Chondrocyte (in vitro differentiated cells): Measurements from ENCODE around the gene BANP. TPM values are rescaled to one million over a fixed set of nuclear protein-coding genes. Genes with fewer than 3 reads are reported as not detected.
"Not testable (repeated sequence)": the region's sequence is repeated elsewhere in the genome, so short reads cannot be mapped to it uniquely, and the experiment has no call there.

Source experiments
- DNase-seq: peaks from one replicate; pipeline ENCODE4 v3.0.0; 2021; ENCODE audit warnings: mixed read lengths, low spot score
- H3K27ac Mint-ChIP-seq: one replicate; pipeline ENCODE4 v1.8.0; 2021; ENCODE audit warnings: mild to moderate bottlenecking, moderate library complexity, mixed read lengths; ENCODE audit not compliant: unreplicated experiment
- H3K27me3 Mint-ChIP-seq: 2 replicates; pipeline ENCODE4 v1.8.0; 2021; ENCODE audit warnings: low read depth, mixed read lengths
- H3K36me3 Mint-ChIP-seq: 2 replicates; pipeline ENCODE4 v1.8.0; 2021; ENCODE audit warnings: low read depth, mixed read lengths
- H3K4me1 Mint-ChIP-seq: 2 replicates; pipeline ENCODE4 v1.8.0; 2021; ENCODE audit warnings: low read depth, mild to moderate bottlenecking, mixed read lengths
- H3K4me3 Mint-ChIP-seq: one replicate; pipeline ENCODE4 v1.8.0; 2021; ENCODE audit warnings: mild to moderate bottlenecking, moderate library complexity, mixed read lengths; ENCODE audit not compliant: unreplicated experiment
- H3K9me3 Mint-ChIP-seq: 2 replicates; pipeline ENCODE4 v1.8.0; 2021; ENCODE audit warnings: low read depth, mixed read lengths
- total RNA-seq: library from RNA; stranded (reverse); gene quantifications from 3 replicates; pipeline ENCODE4 v1.2.1, GENCODE V29; 2021
- TF ChIP-seq, protein P1 (sequence below): fragments of 200-600 bp; sonication (generic); IDR thresholded peaks from 2 replicates; pipeline ENCODE4 v1.5.0; 2021; ENCODE audit warnings: antibody characterized with exemption, mild to moderate bottlenecking, moderate library complexity

BANP gene
- total RNA-seq, 1 donor from 2014 or later, result 15.0 TPM

DNA sequence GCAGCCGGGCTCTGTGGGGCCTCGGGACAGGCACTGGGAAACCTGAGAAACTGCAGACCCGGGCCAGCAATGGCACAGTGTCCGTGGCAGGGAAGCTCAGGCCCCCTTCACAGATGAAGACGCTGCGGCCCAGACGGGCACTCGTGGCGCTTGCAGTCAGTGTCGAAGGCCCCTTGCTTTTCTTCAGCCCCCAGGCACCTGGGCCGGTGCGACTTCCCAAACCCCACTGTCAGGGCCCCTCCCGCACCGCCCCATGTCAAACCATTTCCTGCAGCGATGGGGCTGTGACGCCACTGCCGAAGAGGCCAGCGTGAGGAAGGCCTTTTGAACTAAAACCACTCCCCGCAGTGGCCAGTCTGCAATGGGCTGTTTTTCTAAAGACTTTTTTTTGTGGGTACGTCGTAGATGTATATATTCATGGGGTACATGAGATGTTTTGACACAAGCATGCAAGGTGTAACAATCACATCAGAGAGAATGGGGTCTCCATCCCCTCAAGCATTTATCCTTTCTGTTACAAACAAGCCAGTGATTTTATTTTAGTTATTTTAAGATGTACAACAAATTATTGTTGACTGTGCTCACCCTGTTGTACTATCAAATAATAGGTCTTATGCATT is 159.8 kb downstream of the BANP start:
- H3K27me3 Mint-ChIP-seq, result peaks cover 11% of the 10 kb centered on the region
- H3K36me3 Mint-ChIP-seq, DNase-seq, H3K9me3 Mint-ChIP-seq, H3K27ac Mint-ChIP-seq, H3K4me3 Mint-ChIP-seq, H3K4me1 Mint-ChIP-seq: not testable (repeated sequence)

DNA sequence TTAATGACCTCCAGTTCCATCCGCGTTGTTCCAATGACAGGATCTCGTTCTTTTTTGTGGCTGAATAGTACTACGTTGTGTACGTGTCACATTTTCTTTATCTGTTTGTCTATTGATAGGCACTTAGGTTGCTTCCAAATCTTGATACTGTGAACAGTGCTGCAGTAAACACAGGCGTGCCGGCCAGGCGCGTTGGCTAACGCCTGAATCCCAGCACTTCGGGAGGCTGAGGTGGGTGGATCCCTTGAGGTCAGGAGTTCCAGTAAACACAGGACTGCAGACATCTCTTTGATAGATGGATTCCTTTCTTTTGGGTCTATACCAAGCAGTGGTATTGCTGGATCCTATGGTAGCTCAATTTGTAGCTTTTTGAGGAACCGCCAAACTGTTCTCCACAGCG is 160.7 kb downstream of the BANP start:
- H3K9me3 Mint-ChIP-seq, H3K4me3 Mint-ChIP-seq, H3K36me3 Mint-ChIP-seq, DNase-seq, H3K27ac Mint-ChIP-seq: not testable (repeated sequence)
- H3K4me1 Mint-ChIP-seq, result peaks cover 12% of the 10 kb centered on the region
- peaks cover 11% of the 10 kb centered on the region for H3K27me3 Mint-ChIP-seq

DNA sequence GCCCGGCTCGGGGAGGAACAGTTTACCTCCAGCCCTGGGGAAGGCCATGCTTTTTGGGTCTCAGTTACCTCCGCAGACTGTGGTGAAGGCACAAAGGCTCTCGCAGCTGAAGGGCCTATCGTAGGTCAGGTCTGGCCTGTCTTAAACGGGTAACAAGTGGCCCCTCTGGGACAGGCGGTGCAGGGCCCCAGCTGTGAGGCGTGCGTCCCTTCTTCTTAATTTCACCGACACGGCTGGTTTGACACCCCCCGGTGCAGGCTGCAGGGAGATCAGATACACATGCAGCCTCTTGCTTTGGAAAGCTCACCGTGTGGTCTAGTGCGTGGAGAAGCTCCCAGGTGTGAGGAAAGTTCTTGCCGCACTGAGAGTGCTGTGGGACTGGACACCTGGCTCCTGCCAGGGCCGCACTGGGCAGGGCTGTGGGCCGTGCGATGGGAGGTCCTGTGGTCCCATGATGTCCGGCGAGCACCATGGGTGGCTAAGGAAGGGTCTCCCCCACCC is 162.4 kb downstream of the BANP start:
- TF ChIP-seq, protein P1, sequence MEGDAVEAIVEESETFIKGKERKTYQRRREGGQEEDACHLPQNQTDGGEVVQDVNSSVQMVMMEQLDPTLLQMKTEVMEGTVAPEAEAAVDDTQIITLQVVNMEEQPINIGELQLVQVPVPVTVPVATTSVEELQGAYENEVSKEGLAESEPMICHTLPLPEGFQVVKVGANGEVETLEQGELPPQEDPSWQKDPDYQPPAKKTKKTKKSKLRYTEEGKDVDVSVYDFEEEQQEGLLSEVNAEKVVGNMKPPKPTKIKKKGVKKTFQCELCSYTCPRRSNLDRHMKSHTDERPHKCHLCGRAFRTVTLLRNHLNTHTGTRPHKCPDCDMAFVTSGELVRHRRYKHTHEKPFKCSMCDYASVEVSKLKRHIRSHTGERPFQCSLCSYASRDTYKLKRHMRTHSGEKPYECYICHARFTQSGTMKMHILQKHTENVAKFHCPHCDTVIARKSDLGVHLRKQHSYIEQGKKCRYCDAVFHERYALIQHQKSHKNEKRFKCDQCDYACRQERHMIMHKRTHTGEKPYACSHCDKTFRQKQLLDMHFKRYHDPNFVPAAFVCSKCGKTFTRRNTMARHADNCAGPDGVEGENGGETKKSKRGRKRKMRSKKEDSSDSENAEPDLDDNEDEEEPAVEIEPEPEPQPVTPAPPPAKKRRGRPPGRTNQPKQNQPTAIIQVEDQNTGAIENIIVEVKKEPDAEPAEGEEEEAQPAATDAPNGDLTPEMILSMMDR, result no peak
- H3K36me3 Mint-ChIP-seq, result no peaks in the 10 kb centered on the region
- no peak overlapping the region for H3K27ac Mint-ChIP-seq
- H3K4me3 Mint-ChIP-seq, result no peak overlapping the region
- H3K9me3 Mint-ChIP-seq, result no peaks in the 10 kb centered on the region
- peaks cover 11% of the 10 kb centered on the region for H3K27me3 Mint-ChIP-seq
- peaks cover 23% of the 10 kb centered on the region for H3K4me1 Mint-ChIP-seq
- no peak for DNase-seq

DNA sequence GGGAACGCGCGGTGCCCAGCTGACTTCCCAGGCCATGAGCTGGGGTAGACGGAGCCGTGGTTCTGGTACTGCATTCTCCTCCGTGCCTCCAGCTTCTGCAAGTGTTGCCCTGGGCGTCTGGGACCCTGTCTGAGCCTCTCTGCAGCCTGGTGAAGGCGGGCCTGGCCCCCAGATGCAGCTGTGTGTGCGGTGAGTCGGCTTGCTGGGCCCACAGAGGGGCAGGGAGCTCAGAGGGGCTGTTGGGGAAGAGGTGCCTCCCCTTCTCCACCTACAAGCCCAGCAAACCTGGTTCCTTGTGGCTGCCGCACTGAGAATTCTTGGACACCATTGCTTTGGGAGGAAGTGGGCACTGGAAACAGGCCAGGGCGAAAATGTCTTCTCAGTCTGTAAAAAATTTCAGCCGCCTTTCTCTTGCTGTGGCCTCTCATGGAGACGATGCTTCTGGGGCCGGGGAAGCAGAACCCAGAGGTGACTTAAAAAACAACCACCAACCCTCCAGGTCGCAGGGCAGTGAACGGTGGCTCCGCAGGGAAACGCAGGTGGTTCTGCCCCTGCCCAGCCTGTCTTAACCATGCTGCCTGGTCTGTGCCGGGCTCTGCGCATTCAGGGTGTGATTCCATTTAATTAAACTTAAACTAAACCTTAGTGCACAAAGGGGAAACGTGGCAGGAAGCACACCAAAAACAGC is 163.5 kb downstream of the BANP start:
- H3K4me3 Mint-ChIP-seq, H3K36me3 Mint-ChIP-seq, H3K9me3 Mint-ChIP-seq, H3K27ac Mint-ChIP-seq, DNase-seq: not testable (repeated sequence)
- peaks cover 33% of the 10 kb centered on the region for H3K4me1 Mint-ChIP-seq
- peaks cover 11% of the 10 kb centered on the region for H3K27me3 Mint-ChIP-seq

DNA sequence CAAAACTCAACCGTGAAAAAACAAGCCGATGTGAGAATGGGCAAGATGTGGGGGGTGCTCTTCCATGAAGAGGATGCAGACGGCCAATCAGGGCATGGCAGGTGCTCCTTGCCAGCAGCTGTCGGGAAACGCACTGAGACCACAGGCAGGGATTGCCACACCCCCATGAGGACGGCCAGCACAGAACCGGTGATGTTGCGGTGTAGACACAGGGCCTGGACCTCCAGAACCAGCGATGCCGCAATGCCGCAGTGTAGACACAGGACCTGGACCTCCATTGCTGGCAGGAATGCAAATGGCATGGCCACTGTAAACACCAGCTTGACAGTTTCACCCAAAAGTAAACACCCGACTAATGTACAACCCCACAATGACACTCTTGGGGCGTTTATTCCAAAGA is 164.9 kb downstream of the BANP start:
- no peaks in the 10 kb centered on the region for H3K9me3 Mint-ChIP-seq
- H3K4me1 Mint-ChIP-seq, result peaks cover 33% of the 10 kb centered on the region
- H3K27ac Mint-ChIP-seq, result no peak overlapping the region

DNA sequence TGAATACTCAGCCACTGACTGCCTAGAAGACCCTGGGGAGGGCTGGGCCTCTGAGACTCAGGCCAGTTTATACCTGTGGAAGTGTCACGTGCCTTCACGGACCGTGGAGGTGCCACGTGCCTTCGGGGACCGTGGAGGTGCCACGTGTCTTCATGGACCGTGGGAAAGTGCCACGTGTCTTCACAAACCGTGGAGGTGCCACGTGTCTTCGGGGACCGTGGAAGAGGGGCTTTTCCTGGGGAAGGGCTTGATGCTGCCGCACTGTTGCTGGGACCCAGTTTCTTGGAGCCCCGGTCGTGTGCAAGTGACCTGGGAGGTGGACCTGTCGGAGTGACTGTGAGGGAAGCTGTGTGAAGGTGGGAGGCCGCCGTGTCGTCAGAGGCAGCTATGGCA is 166.2 kb downstream of the BANP start:
- Mint-ChIP-seq H3K4me1 (peaks cover 37% of the 10 kb centered on the region), H3K4me3 (no peak overlapping the region), H3K27me3 (no peaks in the 10 kb centered on the region), H3K36me3 (no peaks in the 10 kb centered on the region), H3K27ac (no peak overlapping the region), H3K9me3 (no peaks in the 10 kb centered on the region)
- peak; percentile 76 for DNase-seq
- TF ChIP-seq, protein P1, result no peak

More for the DNA sequence above, 164.9 kb downstream of the BANP start:
- TF ChIP-seq, protein P1, result no peak
- Mint-ChIP-seq H3K4me3 (no peak overlapping the region), H3K27me3 (peaks cover 6% of the 10 kb centered on the region), H3K36me3 (no peaks in the 10 kb centered on the region)
- peak; percentile 75 for DNase-seq
